ENCODE results near the gene ULK1.

DNA sequence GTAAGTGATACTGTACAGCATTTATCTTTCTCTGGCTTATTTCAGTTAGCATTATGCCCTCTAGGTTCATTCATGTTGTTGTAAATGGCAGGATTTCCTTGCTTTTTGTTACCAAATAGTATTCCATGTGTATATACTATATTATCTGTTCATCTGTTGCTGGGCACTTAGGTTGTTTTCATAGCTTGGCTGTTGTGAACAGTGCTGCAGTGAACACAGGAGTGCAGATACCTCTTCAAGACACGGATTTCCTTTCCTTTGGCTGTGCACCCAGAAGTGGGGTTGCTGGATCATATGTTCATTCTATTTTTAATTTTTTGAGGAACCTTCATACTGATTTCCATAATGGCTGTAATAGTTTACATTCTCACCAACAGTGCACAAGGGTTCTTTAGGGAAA lies 76.8 kb downstream of the ULK1 start:
- TF ChIP-seq, protein P1, sequence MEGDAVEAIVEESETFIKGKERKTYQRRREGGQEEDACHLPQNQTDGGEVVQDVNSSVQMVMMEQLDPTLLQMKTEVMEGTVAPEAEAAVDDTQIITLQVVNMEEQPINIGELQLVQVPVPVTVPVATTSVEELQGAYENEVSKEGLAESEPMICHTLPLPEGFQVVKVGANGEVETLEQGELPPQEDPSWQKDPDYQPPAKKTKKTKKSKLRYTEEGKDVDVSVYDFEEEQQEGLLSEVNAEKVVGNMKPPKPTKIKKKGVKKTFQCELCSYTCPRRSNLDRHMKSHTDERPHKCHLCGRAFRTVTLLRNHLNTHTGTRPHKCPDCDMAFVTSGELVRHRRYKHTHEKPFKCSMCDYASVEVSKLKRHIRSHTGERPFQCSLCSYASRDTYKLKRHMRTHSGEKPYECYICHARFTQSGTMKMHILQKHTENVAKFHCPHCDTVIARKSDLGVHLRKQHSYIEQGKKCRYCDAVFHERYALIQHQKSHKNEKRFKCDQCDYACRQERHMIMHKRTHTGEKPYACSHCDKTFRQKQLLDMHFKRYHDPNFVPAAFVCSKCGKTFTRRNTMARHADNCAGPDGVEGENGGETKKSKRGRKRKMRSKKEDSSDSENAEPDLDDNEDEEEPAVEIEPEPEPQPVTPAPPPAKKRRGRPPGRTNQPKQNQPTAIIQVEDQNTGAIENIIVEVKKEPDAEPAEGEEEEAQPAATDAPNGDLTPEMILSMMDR (IDR thresholded peaks at IDR 0.05), result no peak
- TF ChIP-seq POLR2A (IDR thresholded peaks at IDR 0.05) (no peak), POLR2AphosphoS5 (IDR thresholded peaks at IDR 0.05; ENCODE audit: insufficient read depth in 1 of 2, low read depth in 1 of 2) (no peak)
